Lower leg skin (tissue), 3 donors: ENCODE data around the gene BMS1.

ENCODE experiments used
- POLR2A ChIP-seq, 2 donors: fragments of 450-650 bp; IDR thresholded peaks; one replicate each; pipeline ENCODE4 v1.6.1; 2016 to 2017; ENCODE audit warnings: antibody characterized with exemption in 2 of 2, mild to moderate bottlenecking in 1 of 2, moderate library complexity in 1 of 2
- TF ChIP-seq, protein P1 (sequence below), 3 donors: fragments of 450-650 bp; IDR thresholded peaks; one replicate each; pipeline ENCODE4 v1.5.1; 2016; ENCODE audit warnings: antibody characterized with exemption in 3 of 3, mild to moderate bottlenecking in 3 of 3, moderate library complexity in 2 of 3

DNA sequence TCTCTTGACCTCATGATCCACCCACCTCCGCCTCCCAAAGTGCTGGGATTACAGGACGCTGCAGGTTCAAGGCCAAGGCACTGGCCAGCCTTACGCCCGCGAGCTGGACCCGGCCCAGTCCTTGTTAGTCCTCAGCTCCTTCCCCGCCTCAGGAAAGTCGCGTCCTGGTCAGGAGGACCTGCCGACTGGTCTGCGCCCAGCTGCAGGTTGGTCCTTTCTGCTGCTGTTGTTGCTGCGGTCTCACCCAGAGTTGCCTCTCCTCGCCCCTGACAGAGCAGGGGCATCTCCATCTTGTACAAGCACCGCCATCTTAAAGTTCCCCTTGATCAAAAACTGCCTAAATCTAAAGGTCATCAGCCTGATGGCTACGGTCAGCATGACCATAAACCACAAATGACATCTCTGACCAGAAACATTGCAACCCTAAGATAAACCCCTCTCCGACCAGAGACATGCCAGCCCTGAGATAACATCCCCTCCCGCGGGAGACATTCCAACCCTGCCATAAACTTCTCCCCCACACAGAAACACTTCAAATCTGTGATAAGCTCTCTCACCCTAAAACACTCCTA is 13.9 kb upstream of the BMS1 start:
- TF ChIP-seq, protein P1, sequence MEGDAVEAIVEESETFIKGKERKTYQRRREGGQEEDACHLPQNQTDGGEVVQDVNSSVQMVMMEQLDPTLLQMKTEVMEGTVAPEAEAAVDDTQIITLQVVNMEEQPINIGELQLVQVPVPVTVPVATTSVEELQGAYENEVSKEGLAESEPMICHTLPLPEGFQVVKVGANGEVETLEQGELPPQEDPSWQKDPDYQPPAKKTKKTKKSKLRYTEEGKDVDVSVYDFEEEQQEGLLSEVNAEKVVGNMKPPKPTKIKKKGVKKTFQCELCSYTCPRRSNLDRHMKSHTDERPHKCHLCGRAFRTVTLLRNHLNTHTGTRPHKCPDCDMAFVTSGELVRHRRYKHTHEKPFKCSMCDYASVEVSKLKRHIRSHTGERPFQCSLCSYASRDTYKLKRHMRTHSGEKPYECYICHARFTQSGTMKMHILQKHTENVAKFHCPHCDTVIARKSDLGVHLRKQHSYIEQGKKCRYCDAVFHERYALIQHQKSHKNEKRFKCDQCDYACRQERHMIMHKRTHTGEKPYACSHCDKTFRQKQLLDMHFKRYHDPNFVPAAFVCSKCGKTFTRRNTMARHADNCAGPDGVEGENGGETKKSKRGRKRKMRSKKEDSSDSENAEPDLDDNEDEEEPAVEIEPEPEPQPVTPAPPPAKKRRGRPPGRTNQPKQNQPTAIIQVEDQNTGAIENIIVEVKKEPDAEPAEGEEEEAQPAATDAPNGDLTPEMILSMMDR (IDR thresholded peaks at IDR 0.05): no peak
- TF ChIP-seq POLR2A (IDR thresholded peaks at IDR 0.05): no peak
